Sigmoid colon (tissue), 4 donors: Measurements from ENCODE around the gene MNAT1.
"Not testable (repeated sequence)": the region's sequence is repeated elsewhere in the genome, so short reads cannot be mapped to it uniquely, and the experiment has no call there.

ENCODE experiments used
- CTCF ChIP-seq, 4 experiments: fragments of 450-650 bp in 3 of 4; fragments of 200-600 bp in 1 of 4; IDR thresholded peaks; one replicate each; pipeline ENCODE4 v1.5.1; 2016 to 2019; ENCODE audit warnings: antibody characterized with exemption in 4 of 4, mild to moderate bottlenecking in 3 of 4, moderate library complexity in 2 of 4
- EP300 ChIP-seq, 4 donors: sonication (generic); formaldehyde crosslinking; IDR thresholded peaks; one replicate each; pipeline ENCODE4 v1.6.1; 2017; ENCODE audit warnings: antibody characterized with exemption in 4 of 4
- POLR2A ChIP-seq, 2 donors: fragments of 450-650 bp; IDR thresholded peaks; one replicate each; pipeline ENCODE4 v1.6.1; 2016; ENCODE audit warnings: antibody characterized with exemption in 2 of 2, mild to moderate bottlenecking in 2 of 2, moderate library complexity in 2 of 2
- POLR2AphosphoS5 ChIP-seq, 4 donors: sonication (generic); formaldehyde crosslinking; IDR thresholded peaks; one replicate each; pipeline ENCODE4 v1.6.1; 2017; ENCODE audit warnings: antibody characterized with exemption in 4 of 4

GRCh38 chr14:60851692-60852091, 117.1 kb downstream of the MNAT1 start:
- TF ChIP-seq POLR2A, CTCF, POLR2AphosphoS5, EP300 (IDR thresholded peaks at IDR 0.05): not testable (repeated sequence)
